GM19397 (cell line): ENCODE measurements around the gene MYOZ3.

Experiments used
- ATAC-seq: cut with Tn5 transposase; IDR thresholded peaks from one replicate; pipeline ENCODE4 v1.9.1; 2021; ENCODE audit warnings: mild to moderate bottlenecking, moderate library complexity; ENCODE audit not compliant: unreplicated experiment

MYOZ3 gene

GRCh38 chr5:150690760-150691159 is 29.7 kb downstream of the MYOZ3 start:
- no peak for ATAC-seq

- no peak for ATAC-seq
Measured at GRCh38 chr5:150692276-150692675, 31.2 kb downstream of the MYOZ3 start.

DNA sequence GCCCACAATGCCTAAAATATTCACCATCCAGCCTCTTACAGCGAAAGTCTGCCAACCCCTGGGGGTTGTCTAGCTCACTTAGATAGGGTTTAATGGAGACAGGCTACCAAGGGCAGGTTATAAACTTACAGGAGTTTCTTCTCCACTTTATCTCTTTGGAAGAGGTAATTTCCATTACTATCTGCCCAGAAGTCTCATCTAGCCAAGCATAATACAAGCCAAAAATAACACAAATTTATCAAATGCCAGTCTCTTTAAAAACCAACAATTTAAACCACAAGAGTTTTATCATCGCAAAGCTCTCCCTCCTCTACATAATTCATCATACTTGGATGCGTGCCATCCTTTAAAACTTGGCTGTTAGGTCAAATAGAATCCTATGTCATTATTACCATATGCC is 33.6 kb downstream of the MYOZ3 start:
- no peak for ATAC-seq

DNA sequence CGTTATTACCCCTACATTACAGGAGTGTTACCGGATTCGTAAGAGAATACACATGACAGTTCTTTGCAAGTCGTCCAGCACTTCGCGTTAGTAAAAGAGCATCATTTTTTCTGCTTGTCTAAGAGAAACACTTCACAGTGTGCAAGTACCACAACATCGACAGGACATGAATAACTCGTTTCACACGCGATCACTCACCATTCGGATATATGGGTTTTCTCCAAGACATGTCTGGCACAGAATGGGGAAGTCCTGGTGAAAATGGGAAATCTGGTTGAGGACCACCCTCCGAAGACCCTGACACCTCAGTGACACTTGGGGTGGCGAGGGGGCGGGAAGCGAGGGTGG is 39.2 kb downstream of the MYOZ3 start:
- ATAC-seq = no peak

DNA sequence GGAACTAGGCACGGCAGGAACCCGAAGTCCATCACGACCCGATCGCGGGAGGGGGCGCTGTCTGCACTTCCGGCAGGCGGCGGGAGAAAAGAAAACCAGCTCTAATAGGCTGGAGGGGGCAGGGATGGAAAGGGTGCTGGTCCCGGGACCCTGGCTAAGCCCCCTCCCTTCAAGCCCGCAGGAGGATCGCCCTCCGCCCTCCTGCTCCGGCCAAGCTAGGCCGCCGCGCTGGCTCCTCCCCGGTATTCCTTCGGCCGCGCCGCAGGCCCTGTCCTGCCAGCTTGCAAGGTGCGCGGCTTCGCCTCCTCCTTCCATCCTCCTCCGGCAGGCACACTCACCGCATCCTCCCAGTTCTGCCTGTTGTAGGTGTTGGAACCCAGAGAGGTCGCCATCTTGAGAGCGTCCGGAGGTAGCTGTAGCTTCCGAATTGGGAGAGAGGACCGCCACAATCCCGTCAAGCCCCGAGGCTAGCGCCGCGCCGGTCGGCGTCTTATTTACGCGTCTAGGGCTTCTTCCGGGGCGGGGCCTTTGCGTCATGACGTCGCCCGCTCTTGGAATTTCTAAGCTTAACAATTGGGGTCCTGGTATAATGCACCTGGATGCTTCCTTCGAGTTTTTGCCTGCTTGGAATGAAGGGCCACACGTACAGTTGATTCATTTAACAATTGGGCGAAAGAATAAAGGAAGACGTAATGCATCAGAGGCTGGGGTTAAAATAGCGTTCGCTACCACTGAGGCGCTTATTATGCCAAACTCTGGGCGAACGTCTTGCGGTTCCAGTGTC is 39.7 kb downstream of the MYOZ3 start, which contains the start of gene RBM22:
RBM22 (minus strand) TSS at position 469 of the 784 bp plus-strand sequence; CDS start at position 392, 77 bp downstream.
- peak; percentile 97 for ATAC-seq

DNA sequence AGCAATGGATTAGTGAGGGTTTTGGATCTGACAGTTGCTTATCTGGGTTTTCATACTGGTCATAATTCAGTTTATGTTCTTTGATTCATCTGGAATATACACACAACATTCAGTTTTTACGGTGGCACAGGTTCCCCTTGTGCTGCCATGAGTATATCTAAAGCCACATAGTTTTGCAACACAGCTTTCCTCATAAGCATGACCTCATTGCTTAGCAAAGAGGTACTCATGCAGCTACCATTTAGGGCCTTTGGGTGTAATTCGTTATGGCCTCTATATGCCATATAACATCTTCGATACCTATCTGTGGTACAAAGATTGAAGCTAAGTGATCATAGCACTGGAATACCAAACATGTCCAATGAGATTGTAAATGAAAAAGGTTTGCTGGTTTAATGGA is 42.7 kb downstream of the MYOZ3 start:
- no peak for ATAC-seq

- ATAC-seq = no peak
Measured at GRCh38 chr5:150706776-150707390, 45.8 kb downstream of the MYOZ3 start.

- ATAC-seq = no peak
Measured at GRCh38 chr5:150710165-150710564, 49.1 kb downstream of the MYOZ3 start.

DNA sequence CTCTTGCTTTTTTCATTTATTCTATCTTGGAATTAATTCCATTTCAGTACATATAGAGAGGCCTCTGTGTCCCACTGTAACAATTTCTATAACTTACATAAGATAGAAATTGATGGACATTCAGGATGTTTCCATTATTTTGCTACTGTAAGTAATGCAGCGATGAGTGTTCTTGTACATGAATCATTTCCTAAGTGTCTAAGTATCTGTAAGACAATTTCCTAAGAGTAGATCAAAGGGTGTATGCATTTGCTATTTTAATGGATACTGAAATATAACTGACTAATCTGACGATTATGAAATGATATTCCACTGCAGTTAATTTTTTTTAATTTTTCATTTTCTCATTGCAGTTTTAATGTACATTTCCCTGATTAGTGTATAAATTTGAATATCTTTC is 62.8 kb downstream of the MYOZ3 start:
- ATAC-seq = no peak
